CD4-positive, CD25-positive, alpha-beta regulatory T cell (primary cell): ENCODE data around the gene CACNA2D1. TPM values are rescaled to one million over a fixed set of nuclear protein-coding genes. Genes with fewer than 3 reads are reported as not detected.

Experiments
- ATAC-seq, 2 donors: fragments of 150-1000 bp; cut with Tn5 transposase; one replicate each; pipeline ENCODE4 v1.10.0; 2021; ENCODE audit warnings: low read depth in 2 of 2, moderate number of reproducible peaks in 2 of 2, moderate library complexity in 1 of 2
- DNase-seq, 3 donors: peaks; one replicate each; pipeline versions ENCODE4 v3.0.0 to v3.0.0-alpha.2; 2012 to 2022; ENCODE audit warnings: mixed read lengths in 1 of 3
- H3K27ac ChIP-seq: one replicate; pipeline ENCODE4 v1.7.0; 2013; ENCODE audit warnings: mild to moderate bottlenecking, low read length; ENCODE audit not compliant: insufficient read depth, poor library complexity, severe bottlenecking
- H3K27me3 ChIP-seq: one replicate; pipeline ENCODE4 v1.7.0; 2013; ENCODE audit warnings: low read length; ENCODE audit not compliant: control insufficient read depth, insufficient read depth
- H3K36me3 ChIP-seq: one replicate; pipeline ENCODE4 v1.7.0; 2013; ENCODE audit warnings: mild to moderate bottlenecking, low read length, moderate library complexity; ENCODE audit not compliant: control insufficient read depth, insufficient read depth
- H3K4me1 ChIP-seq: 2 replicates; pipeline ENCODE4 v1.7.0; 2013; ENCODE audit warnings: mild to moderate bottlenecking, low read length; ENCODE audit not compliant: insufficient read depth, control insufficient read depth, poor library complexity, severe bottlenecking
- H3K4me3 ChIP-seq: one replicate; pipeline ENCODE4 v1.7.0; 2013; ENCODE audit warnings: low read depth, mild to moderate bottlenecking, low read length, moderate library complexity
- H3K9me3 ChIP-seq, 2 experiments: 1 replicate in 1 of 2; 2 replicates in 1 of 2; pipeline ENCODE4 v1.7.0; 2013; ENCODE audit warnings: low read length in 2 of 2, mild to moderate bottlenecking in 1 of 2, moderate library complexity in 1 of 2; ENCODE audit not compliant: control insufficient read depth in 2 of 2
- H3K27ac Mint-ChIP-seq, 3 donors: one replicate each; pipeline ENCODE4 v1.8.0; 2020 to 2022; ENCODE audit warnings: mild to moderate bottlenecking in 3 of 3, mixed read lengths in 3 of 3, moderate library complexity in 2 of 3
- H3K27me3 Mint-ChIP-seq: one replicate; pipeline ENCODE4 v1.8.0; 2022; ENCODE audit warnings: mild to moderate bottlenecking, mixed read lengths
- H3K36me3 Mint-ChIP-seq: one replicate; pipeline ENCODE4 v1.8.0; 2020; ENCODE audit warnings: mixed read lengths
- H3K4me1 Mint-ChIP-seq, 4 donors: one replicate each; pipeline ENCODE4 v1.8.0; 2020 to 2022; ENCODE audit warnings: mixed read lengths in 4 of 4, mild to moderate bottlenecking in 1 of 4
- H3K4me3 Mint-ChIP-seq, 4 donors: one replicate each; pipeline ENCODE4 v1.8.0; 2020 to 2022; ENCODE audit warnings: mild to moderate bottlenecking in 4 of 4, mixed read lengths in 4 of 4, moderate library complexity in 3 of 4
- H3K9me3 Mint-ChIP-seq, 7 donors: one replicate each; pipeline ENCODE4 v1.8.0; 2020 to 2022; ENCODE audit warnings: mixed read lengths in 7 of 7, mild to moderate bottlenecking in 3 of 7, moderate library complexity in 2 of 7
- polyA plus RNA-seq, 4 donors: library from polyadenylated mRNA; unstranded; fragments of 300-500 nt; fragmentation: Illumina TruSeq; gene quantifications; one replicate each; pipeline ENCODE4 v1.2.3, GENCODE V29; 2021
- total RNA-seq: library from RNA; stranded (reverse); gene quantifications from one replicate; pipeline ENCODE4 v1.2.3, GENCODE V29; 2022

Gene CACNA2D1
- total and polyA plus RNA-seq, 5 donors from 2014 or later, result not detected

DNA sequence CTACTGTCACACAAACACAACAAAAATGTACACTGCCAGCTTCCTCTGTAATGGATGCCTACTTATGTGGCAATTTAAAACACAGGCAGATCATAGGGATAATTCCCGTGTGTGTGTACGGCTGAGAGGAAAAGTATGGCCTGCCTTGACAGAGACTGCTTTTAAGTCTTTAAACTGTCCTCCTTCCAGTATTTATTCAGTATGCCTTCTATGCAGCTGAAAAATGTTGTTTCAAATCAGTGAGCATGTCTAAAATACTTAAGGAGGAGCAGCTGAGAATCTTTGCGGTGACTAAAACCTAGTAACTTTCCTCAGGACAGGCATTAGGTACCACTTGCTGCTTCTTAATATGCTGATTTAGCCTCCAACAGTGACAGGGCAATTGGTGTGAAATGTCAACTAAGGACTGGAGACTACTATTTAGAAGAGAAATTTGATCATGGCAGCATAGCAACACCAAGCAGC, 126.3 kb downstream of the CACNA2D1 start:
- peaks cover 0 to 15% (median 4%) of the 10 kb centered on the region in 7 donors for H3K9me3 Mint-ChIP-seq
- H3K27me3 ChIP-seq, result no peaks in the 10 kb centered on the region
- ATAC-seq, result no peak
- H3K27ac Mint-ChIP-seq, result no peak overlapping the region
- H3K36me3 Mint-ChIP-seq, result no peaks in the 10 kb centered on the region
- DNase-seq, result no peak
- H3K4me1 ChIP-seq, result no peaks in the 10 kb centered on the region
- H3K4me3 Mint-ChIP-seq, result no peak overlapping the region
- H3K27ac ChIP-seq, result no peak overlapping the region
- H3K4me3 ChIP-seq, result no peak overlapping the region
- no peaks in the 10 kb centered on the region for H3K9me3 ChIP-seq
- H3K36me3 ChIP-seq, result no peaks in the 10 kb centered on the region
- no peaks in the 10 kb centered on the region for H3K27me3 Mint-ChIP-seq
- H3K4me1 Mint-ChIP-seq, result no peaks in the 10 kb centered on the region

DNA sequence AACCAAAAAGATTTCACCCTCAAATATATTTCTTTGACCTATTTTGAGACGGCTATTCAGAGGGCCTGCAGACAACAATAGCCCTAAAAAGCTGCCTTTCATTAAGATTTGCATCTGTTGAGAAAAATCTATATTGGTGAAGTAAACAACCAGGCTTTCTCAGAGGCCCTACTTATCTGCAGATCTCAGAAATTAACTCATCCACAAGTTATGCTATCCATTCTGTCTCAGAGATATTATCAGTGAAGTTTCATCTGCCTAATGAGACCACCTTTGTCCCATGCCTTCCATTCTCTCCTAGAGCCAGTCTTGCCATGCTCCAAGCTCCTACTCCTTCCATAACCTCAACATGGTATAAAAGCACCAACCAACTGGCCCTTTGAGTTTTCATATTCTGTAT, 130.3 kb downstream of the CACNA2D1 start:
- Mint-ChIP-seq H3K9me3 (peaks cover 0 to 15% (median 6%) of the 10 kb centered on the region in 7 donors), H3K4me1 (no peaks in the 10 kb centered on the region), H3K4me3 (no peak overlapping the region), H3K27ac (no peak overlapping the region), H3K36me3 (no peaks in the 10 kb centered on the region), H3K27me3 (no peaks in the 10 kb centered on the region)
- Histone ChIP-seq H3K4me3 (no peak overlapping the region), H3K9me3 (no peaks in the 10 kb centered on the region), H3K27ac (no peak overlapping the region), H3K27me3 (no peaks in the 10 kb centered on the region), H3K36me3 (no peaks in the 10 kb centered on the region), H3K4me1 (no peaks in the 10 kb centered on the region)
- ATAC-seq (no peak), DNase-seq (no peak)

DNA sequence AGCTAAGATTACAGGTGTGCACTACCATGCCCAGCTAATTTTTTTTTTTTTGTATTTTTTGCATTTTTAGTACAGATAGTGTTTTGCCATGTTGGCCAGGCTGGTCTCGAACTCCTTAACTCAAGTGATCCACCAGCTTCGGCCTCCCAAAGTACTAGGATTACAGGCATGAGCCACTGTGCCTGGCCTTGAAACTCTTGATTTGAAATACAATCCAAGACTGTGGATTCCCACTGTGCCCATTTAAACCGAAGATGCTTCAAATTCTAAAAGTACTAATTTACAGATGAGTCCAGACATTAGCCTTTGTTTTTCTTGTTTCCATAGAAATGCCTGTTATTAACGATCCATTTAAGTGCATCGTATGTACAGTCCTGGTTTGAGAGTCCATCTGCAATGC, 130.9 kb downstream of the CACNA2D1 start:
- DNase-seq (no peak), ATAC-seq (no peak)
- Histone ChIP-seq H3K4me3 (no peak overlapping the region), H3K27ac (no peak overlapping the region), H3K9me3 (no peaks in the 10 kb centered on the region), H3K36me3 (no peaks in the 10 kb centered on the region), H3K27me3 (no peaks in the 10 kb centered on the region), H3K4me1 (no peaks in the 10 kb centered on the region)
- Mint-ChIP-seq H3K27ac (no peak overlapping the region), H3K36me3 (no peaks in the 10 kb centered on the region), H3K4me1 (no peaks in the 10 kb centered on the region), H3K9me3 (peaks cover 0 to 20% (median 8%) of the 10 kb centered on the region in 7 donors), H3K27me3 (no peaks in the 10 kb centered on the region), H3K4me3 (no peak overlapping the region)

DNA sequence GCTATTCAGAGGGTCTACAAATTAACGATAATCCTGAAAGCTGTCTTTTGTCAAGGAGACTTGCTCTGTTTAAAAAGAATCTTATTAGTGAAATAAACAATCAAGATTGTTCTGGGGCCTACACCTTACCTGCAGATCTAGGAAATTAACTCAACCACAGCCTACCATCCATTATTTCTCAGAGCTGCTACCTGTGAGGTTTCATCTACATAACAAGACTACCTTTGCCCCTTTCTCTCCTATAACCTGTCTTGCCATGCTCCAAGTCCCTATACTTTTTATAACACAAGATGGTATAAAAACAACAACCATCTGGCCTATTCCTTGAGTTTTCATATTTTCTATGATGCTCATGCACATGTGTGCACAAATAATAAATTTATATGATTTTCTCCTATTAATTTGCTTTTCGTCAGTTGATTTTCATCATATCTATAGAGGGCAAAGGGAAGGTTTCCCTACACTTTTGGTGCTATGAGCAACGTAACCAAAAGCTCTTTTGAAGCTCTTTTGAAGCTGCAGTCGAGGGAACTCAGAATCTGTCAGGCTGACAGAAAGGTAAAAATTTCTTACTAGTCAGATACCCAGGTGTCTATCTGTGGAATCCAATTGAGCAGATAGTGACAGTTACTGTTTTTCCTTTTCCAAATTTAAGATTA, 138.1 kb downstream of the CACNA2D1 start:
- no peaks in the 10 kb centered on the region for H3K27me3 ChIP-seq
- H3K4me1 ChIP-seq, result no peaks in the 10 kb centered on the region
- no peaks in the 10 kb centered on the region for H3K36me3 ChIP-seq
- Mint-ChIP-seq H3K4me3 (no peak overlapping the region), H3K36me3 (no peaks in the 10 kb centered on the region), H3K9me3 (peaks cover 3 to 29% (median 5%) of the 10 kb centered on the region in 7 donors), H3K27me3 (peaks cover 4% of the 10 kb centered on the region), H3K27ac (no peak overlapping the region), H3K4me1 (no peaks in the 10 kb centered on the region)
- H3K9me3 ChIP-seq, result peaks cover 0 to 3% of the 10 kb centered on the region in 2 experiments
- no peak overlapping the region for H3K27ac ChIP-seq
- ATAC-seq, result no peak
- no peak overlapping the region for H3K4me3 ChIP-seq
- no peak for DNase-seq

DNA sequence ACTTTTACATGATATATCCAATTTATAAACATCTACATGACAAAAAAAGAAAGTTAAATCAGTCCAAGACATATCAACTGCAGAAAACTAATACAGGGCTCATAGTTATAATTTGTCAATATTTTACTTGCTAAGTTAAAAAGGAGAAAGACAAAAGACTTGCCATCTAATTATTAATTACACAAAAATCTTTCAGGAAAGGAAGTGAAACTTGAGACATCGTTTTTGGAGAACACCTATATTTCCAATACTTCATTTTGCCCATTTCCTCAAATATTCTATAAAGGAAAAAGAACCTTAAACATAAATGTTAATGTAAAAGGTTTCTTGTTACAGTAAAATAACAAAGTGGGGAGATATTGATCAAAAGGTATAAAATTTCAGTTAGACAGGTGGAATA, 148.7 kb downstream of the CACNA2D1 start:
- H3K4me3 ChIP-seq, result no peak overlapping the region
- no peaks in the 10 kb centered on the region for H3K27me3 Mint-ChIP-seq
- no peaks in the 10 kb centered on the region for H3K9me3 ChIP-seq
- H3K27me3 ChIP-seq, result no peaks in the 10 kb centered on the region
- no peak overlapping the region for H3K27ac ChIP-seq
- H3K36me3 Mint-ChIP-seq, result no peaks in the 10 kb centered on the region
- DNase-seq (no peak), ATAC-seq (no peak)
- no peak overlapping the region for H3K27ac Mint-ChIP-seq
- peaks cover 0 to 6% (median 2%) of the 10 kb centered on the region in 7 donors for H3K9me3 Mint-ChIP-seq
- no peaks in the 10 kb centered on the region for H3K4me1 ChIP-seq
- H3K4me1 Mint-ChIP-seq, result no peaks in the 10 kb centered on the region
- H3K36me3 ChIP-seq, result no peaks in the 10 kb centered on the region
- no peak overlapping the region for H3K4me3 Mint-ChIP-seq

DNA sequence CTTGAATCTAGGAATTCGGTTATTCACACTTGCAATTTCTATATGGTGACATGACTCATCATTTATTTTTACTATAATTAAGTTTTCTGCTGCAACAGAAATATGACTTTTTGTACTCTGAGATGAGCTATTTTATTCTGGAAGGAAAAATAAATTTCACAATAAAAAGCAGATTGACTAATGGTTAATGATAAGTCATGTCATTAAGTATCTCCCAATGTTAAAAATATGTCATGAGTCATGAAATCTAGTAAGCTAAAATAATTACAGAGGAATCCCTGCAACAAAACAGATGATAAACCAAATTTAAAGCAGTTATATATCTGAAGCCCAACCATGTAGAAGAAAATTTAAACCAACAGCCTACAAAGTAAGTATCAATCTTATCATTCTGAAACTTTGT, 149.2 kb downstream of the CACNA2D1 start:
- Mint-ChIP-seq H3K4me3 (no peak overlapping the region), H3K4me1 (no peaks in the 10 kb centered on the region), H3K36me3 (no peaks in the 10 kb centered on the region), H3K27ac (no peak overlapping the region), H3K27me3 (no peaks in the 10 kb centered on the region), H3K9me3 (peaks cover 0 to 6% (median 2%) of the 10 kb centered on the region in 7 donors)
- H3K4me3 ChIP-seq, result no peak overlapping the region
- H3K27me3 ChIP-seq, result no peaks in the 10 kb centered on the region
- ATAC-seq (no peak), DNase-seq (no peak)
- no peaks in the 10 kb centered on the region for H3K9me3 ChIP-seq
- no peak overlapping the region for H3K27ac ChIP-seq
- no peaks in the 10 kb centered on the region for H3K36me3 ChIP-seq
- no peaks in the 10 kb centered on the region for H3K4me1 ChIP-seq

DNA sequence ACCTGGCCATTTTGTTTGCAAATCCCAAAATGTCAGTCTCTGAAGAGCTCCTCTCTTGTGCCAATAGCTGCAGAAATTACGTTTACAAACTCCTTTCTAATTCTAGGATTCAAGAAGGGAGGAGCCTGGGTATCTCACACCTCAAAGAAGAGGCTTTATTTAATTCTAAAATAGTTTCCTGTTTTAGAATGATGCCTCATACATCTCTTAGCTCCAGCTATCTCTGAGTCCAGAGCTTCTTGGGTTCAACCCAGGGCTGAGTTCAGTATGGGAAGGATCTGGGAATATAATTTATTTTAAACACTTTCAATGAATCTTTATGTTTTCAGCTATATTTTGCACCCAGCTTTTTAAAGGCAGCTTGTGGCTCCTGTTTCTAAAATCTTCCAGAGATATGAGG, 150.1 kb downstream of the CACNA2D1 start:
- ATAC-seq (no peak), DNase-seq (no peak)
- Histone ChIP-seq H3K36me3 (no peaks in the 10 kb centered on the region), H3K27ac (no peak overlapping the region), H3K4me1 (no peaks in the 10 kb centered on the region), H3K27me3 (no peaks in the 10 kb centered on the region), H3K9me3 (no peaks in the 10 kb centered on the region), H3K4me3 (no peak overlapping the region)
- Mint-ChIP-seq H3K4me3 (no peak overlapping the region), H3K4me1 (no peaks in the 10 kb centered on the region), H3K27me3 (no peaks in the 10 kb centered on the region), H3K27ac (no peak overlapping the region), H3K9me3 (peaks cover 0 to 6% (median 2%) of the 10 kb centered on the region in 7 donors), H3K36me3 (no peaks in the 10 kb centered on the region)

DNA sequence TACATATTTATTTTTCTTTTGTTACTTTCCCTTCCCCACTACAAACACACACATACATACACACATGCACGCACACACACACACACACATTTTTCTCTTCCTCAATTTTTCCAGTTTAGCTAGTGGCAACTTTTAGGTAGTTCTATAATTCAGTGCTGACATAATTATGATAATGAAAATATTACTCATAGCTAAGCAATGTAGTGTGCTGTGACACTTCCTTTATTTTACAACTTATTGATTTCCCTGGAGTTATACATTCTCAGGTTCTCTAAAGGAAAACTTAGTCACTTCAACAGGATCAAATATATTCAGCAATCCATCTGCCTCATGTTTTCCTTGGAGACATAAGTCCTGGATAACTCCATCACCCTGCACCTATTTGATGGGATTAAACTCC, 151.6 kb downstream of the CACNA2D1 start:
- Mint-ChIP-seq H3K36me3 (no peaks in the 10 kb centered on the region), H3K4me1 (no peaks in the 10 kb centered on the region), H3K4me3 (no peak overlapping the region), H3K27me3 (no peaks in the 10 kb centered on the region), H3K9me3 (peaks cover 0 to 6% (median 2%) of the 10 kb centered on the region in 7 donors), H3K27ac (no peak overlapping the region)
- H3K4me3 ChIP-seq, result no peak overlapping the region
- no peaks in the 10 kb centered on the region for H3K36me3 ChIP-seq
- no peaks in the 10 kb centered on the region for H3K4me1 ChIP-seq
- no peaks in the 10 kb centered on the region for H3K9me3 ChIP-seq
- no peaks in the 10 kb centered on the region for H3K27me3 ChIP-seq
- DNase-seq (no peak), ATAC-seq (no peak)
- no peak overlapping the region for H3K27ac ChIP-seq
